Sigmoid colon (tissue), 4 donors: ENCODE results near the gene ZNF521.

Experiments used
- CTCF ChIP-seq, 4 experiments: fragments of 450-650 bp in 3 of 4; fragments of 200-600 bp in 1 of 4; IDR thresholded peaks; one replicate each; pipeline ENCODE4 v1.5.1; 2016 to 2019; ENCODE audit warnings: antibody characterized with exemption in 4 of 4, mild to moderate bottlenecking in 3 of 4, moderate library complexity in 2 of 4
- EP300 ChIP-seq, 4 donors: sonication (generic); formaldehyde crosslinking; IDR thresholded peaks; one replicate each; pipeline ENCODE4 v1.6.1; 2017; ENCODE audit warnings: antibody characterized with exemption in 4 of 4
- POLR2A ChIP-seq, 2 donors: fragments of 450-650 bp; IDR thresholded peaks; one replicate each; pipeline ENCODE4 v1.6.1; 2016; ENCODE audit warnings: antibody characterized with exemption in 2 of 2, mild to moderate bottlenecking in 2 of 2, moderate library complexity in 2 of 2
- POLR2AphosphoS5 ChIP-seq, 4 donors: sonication (generic); formaldehyde crosslinking; IDR thresholded peaks; one replicate each; pipeline ENCODE4 v1.6.1; 2017; ENCODE audit warnings: antibody characterized with exemption in 4 of 4

- TF ChIP-seq POLR2A (IDR thresholded peaks at IDR 0.05), result no peak
- no peak for TF ChIP-seq CTCF (IDR thresholded peaks at IDR 0.05)
- no peak for TF ChIP-seq EP300 (IDR thresholded peaks at IDR 0.05)
- TF ChIP-seq POLR2AphosphoS5 (IDR thresholded peaks at IDR 0.05), result no peak
Observed at GRCh38 chr18:25334588-25334987, 17.4 kb downstream of the ZNF521 start.
